RWPE1 (cell line): ENCODE results near the gene MYZAP.
A peak's percentile ranks its signal among the peaks of the same experiment; 100 is the strongest.

Experiments used
- CTCF ChIA-PET: fragments of 350-600 bp; sonication (Branson Sonifier 250); formaldehyde crosslinking; extraction: SDS; loops from one replicate; lab custom pipeline; 2021; lab: Yijun Ruan, JAX
- POLR2A ChIA-PET: fragments of 400-600 bp; formaldehyde crosslinking; extraction: SDS; loops from one replicate; lab custom pipeline; 2020; ENCODE audit warnings: antibody characterized with exemption; ENCODE audit not compliant: low non-redundant PET; lab: Yijun Ruan, JAX
- DNase-seq: peaks from one replicate; pipeline ENCODE4 v3.0.0; 2012; ENCODE audit warnings: low spot score
- H3K27ac ChIP-seq: fragments of 450-650 bp; 2 replicates; pipeline ENCODE4 v1.5.1; 2017
- CTCF ChIP-seq: fragments of 450-650 bp; conservative IDR thresholded peaks from 2 replicates; pipeline ENCODE4 v1.5.1; 2017; ENCODE audit warnings: low read depth, mild to moderate bottlenecking

Gene MYZAP

GRCh38 chr15:57597431-57597830 lies 5.7 kb downstream of the MYZAP start:
- DNase-seq, result no peak
- CTCF ChIA-PET, result interaction anchor here (0.9 kb wide), 2 partner anchors 56 to 263 kb away, joined by 3 read pairs; no protein-coding TSS in a partner anchor
- H3K27ac ChIP-seq, result peak overlapping the region; percentile 63
- no peak for TF ChIP-seq CTCF
- POLR2A ChIA-PET, result no interaction called here

- no peak overlapping the region for H3K27ac ChIP-seq
- TF ChIP-seq CTCF, result no peak
- DNase-seq, result no peak
- ChIA-PET CTCF (no interaction called here), POLR2A (no interaction called here)
Observed at GRCh38 chr15:57598346-57598745, 6.6 kb downstream of the MYZAP start.

- TF ChIP-seq CTCF, result no peak
- no peak for DNase-seq
- ChIA-PET POLR2A (interaction anchor here (0.7 kb wide), 1 partner anchor 9 kb away, joined by 4 read pairs; no protein-coding TSS in a partner anchor), CTCF (interaction anchor here (0.6 to 0.7 kb wide), 4 partner anchors 258 to 1947 kb away, joined by 3 to 7 read pairs (median 3); no protein-coding TSS in a partner anchor)
- H3K27ac ChIP-seq, result no peak overlapping the region
Observed at GRCh38 chr15:57599296-57599810, 7.6 kb downstream of the MYZAP start.

- H3K27ac ChIP-seq, result no peak overlapping the region
- ChIA-PET POLR2A (no interaction called here), CTCF (interaction anchor here (0.6 kb wide), 2 partner anchors 971 to 1494 kb away, joined by 3 read pairs; no protein-coding TSS in a partner anchor)
- TF ChIP-seq CTCF, result no peak
- no peak for DNase-seq
Observed at GRCh38 chr15:57600197-57600596, 8.5 kb downstream of the MYZAP start.

GRCh38 chr15:57604507-57604906 lies 12.8 kb downstream of the MYZAP start:
- CTCF ChIA-PET, result interaction anchor here (0.5 kb wide), 1 partner anchor 424 kb away, joined by 3 read pairs; no protein-coding TSS in a partner anchor
- POLR2A ChIA-PET, result no interaction called here

GRCh38 chr15:57605491-57605890 lies 13.8 kb downstream of the MYZAP start:
- ChIA-PET CTCF (interaction anchor here (0.6 kb wide), 1 partner anchor 384 kb away, joined by 4 read pairs; no protein-coding TSS in a partner anchor), POLR2A (no interaction called here)
- DNase-seq, result no peak
- no peak for TF ChIP-seq CTCF
- H3K27ac ChIP-seq, result no peak overlapping the region

More at GRCh38 chr15:57604507-57604906, 12.8 kb downstream of the MYZAP start:
- TF ChIP-seq CTCF, result no peak
- DNase-seq, result no peak
- no peak overlapping the region for H3K27ac ChIP-seq
